CD4-positive, alpha-beta T cell treated with Interleukin-6 at 100 ng/mL for 8 hours (primary cell): ENCODE data around the gene TBRG4.
"Not testable (repeated sequence)": the region's sequence is repeated elsewhere in the genome, so short reads cannot be mapped to it uniquely, and the experiment has no call there.

Experiments
- DNase-seq: peaks from one replicate; pipeline ENCODE4 v3.0.0-alpha.2; 2020; ENCODE audit warnings: mixed read lengths, low spot score

Gene TBRG4

DNA sequence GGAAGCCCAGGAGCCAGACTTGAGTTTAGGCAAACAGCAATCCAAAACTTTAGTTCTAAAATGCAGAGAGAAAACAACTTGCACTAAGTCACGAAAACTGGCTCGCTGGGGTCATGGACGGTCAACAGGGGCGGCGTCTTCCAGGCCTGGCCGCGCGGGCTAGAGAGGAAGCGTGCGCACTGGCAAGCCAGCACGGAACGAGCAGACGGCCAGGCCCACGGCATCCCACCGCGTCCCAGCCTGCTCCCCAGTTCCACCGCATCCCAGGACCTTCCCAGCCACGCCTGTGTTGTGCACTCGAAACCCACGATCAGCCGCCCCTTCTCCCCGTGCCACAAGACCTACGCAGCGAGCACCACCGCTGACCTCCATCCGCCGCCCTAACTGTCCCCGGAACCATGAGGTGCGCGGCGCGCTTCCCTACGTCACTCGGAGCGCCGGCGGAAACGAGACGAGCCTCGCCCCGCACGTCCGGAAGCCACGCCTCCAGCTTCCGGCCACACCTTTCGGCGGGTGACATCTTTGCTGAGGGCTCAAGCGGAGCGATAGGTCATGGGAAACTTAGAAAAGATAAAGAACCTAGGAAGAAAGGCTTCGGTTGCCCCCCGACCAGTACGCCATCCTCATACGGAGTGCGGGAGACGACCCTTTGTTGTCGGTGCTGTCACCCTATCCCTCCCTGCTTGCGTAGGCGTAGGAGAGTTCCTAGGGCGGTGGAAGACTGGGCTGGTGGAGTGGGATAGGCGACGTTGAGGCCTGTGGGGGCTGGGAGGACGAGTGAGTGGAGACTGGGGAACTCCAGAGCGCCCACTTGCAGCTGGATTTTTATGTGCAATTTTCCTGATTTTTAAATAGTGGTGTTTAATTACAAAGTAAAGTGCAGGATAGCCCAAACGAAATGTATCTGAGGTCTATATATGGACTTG is at the start of gene TBRG4:
Gene TBRG4 (minus strand): TSS at position 400 of the 926 bp plus-strand sequence. CDS start 2,460 bp downstream, outside the sequence.
- DNase-seq, result peak; percentile 92

DNA sequence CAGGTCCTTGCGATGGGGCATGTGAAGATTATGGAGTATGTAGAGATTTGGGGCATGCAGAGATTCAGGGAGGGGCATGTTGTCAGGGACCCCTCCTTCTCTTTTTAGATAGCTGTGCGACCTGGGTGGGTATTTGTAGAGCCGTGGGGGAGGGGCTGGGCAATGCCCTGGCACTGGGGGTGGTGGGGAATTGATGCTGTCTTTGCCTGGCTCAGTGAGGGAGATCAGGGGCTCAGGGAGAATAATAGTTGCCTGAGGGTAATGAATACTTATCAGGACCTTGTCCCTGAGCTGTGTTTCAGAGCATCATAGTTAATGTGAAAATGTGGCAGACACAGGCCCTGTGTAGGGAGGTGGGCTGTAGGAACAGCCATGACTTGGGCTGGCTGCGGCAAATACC is 49.6 kb upstream of the TBRG4 start:
- DNase-seq, result no peak

DNA sequence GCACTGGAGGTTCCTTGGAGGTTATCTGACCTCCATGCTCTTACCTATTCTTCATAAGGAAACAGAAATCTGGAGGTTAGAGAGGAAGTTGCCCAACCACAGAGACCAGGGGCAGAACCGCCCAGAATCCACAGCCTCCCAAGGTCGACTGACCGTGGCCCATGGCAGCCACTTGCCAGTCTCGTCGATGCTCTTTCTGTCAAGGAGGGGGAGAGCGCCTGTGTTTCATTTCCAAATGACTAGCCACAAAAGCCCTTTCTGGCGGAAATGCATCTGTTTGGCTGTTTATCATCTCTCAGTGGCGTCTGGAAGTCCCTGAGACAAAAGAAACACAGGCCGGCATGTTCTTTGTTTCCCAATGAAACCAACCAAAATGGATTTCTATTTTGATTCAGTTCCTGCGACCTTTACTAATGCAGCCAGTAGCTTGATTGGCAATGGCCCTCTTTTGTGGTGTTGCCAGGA is 49.0 kb upstream of the TBRG4 start:
- no peak for DNase-seq

DNA sequence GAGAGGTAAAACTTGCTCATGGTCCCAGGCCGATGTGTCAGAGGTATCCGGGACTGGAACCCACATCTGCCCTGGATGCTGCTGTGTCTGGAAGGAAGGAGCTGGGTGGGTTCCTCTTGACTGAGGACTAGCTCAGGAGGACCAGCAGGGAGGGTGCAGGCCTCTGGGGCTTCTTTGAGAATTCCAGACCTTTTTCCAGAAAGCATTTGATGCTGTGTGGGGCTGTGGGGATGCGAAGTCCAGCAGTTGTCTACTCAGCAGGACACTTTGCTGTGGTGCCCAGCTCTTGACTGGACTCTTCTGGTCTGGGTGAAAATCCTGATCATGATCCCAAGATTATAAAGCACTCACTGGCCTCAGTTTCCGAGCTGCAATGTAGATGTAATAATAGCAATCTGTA is 47.8 kb upstream of the TBRG4 start:
- no peak for DNase-seq

DNA sequence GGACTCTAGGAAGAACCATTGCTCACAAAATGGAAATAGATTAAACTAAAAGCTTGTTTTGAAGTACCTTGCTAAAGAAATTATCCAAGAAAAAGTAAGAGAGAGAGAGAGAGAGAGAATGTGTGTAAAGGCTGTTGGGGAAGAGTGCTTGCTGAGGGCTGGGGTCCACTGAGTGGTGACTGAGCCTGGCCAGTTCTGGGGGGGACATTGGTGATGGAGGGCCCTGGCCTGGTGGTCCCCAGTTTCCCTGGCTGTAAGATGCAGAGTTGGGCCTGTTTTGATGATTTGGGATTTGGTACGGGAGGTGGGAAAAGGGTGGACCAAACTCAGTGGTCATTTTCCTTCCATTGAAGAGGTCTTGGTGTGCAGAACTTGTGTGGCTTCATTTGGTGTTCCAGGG is 47.0 kb upstream of the TBRG4 start:
- DNase-seq, result no peak

DNA sequence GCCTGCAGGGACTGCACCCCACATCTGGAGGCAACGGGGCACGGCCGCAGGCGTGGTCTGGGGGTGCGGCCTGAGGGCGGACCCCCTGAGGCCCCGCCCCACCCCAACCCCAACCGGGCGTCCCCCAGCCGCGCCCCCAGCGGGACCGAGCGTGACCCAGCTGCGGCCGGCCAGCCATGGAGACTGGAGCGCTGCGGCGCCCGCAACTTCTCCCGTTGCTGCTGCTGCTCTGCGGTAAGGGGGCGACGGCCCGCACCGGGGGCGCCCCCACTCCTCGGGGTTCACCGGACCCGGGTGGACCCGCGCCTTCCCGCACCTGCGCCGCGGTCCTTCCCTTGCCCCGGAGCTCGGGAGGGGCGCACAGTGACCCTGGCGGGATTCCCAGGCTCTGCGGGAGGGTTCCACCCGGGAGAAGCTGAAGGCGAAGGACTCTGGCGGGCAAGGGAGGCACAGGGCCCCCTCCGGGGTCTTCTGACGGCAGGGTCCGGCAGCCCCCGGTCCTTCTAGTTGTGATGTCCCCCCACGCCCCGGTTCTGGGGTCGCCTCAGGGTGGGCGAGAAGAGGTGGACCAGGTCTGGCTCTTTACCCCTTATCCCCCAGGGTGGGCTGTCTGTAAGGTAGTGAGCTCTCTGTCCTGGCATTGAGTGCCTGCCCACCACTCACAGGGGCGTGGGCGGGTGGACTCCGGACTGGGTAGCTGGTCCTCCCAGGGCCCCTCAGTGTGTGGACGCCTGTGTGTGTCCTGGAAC is 46.3 kb upstream of the TBRG4 start, which contains the start of gene RAMP3:
Gene RAMP3 (plus strand): TSS at position 139 of the 749 bp plus-strand sequence. CDS start 38 bp downstream, at position 177.
- DNase-seq, result no peak

DNA sequence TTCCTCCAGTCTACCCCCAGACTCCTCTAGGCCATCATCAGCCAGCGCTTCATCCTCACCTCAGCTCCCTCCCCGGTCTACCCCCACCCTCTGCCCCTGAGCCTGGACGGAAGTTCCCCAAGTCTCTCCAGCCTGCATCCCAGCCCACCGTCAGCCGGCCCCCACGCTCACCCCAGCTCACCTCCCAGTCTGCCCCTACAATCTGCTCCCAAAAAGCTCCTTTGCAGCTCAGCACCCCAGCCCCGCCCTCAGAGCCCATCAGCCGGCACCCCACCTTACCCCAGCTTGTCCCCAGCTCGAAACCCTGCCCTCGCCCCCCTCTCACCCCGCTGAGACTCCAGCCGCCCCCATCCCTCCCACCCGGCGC is 45.8 kb upstream of the TBRG4 start:
- DNase-seq, result no peak

DNA sequence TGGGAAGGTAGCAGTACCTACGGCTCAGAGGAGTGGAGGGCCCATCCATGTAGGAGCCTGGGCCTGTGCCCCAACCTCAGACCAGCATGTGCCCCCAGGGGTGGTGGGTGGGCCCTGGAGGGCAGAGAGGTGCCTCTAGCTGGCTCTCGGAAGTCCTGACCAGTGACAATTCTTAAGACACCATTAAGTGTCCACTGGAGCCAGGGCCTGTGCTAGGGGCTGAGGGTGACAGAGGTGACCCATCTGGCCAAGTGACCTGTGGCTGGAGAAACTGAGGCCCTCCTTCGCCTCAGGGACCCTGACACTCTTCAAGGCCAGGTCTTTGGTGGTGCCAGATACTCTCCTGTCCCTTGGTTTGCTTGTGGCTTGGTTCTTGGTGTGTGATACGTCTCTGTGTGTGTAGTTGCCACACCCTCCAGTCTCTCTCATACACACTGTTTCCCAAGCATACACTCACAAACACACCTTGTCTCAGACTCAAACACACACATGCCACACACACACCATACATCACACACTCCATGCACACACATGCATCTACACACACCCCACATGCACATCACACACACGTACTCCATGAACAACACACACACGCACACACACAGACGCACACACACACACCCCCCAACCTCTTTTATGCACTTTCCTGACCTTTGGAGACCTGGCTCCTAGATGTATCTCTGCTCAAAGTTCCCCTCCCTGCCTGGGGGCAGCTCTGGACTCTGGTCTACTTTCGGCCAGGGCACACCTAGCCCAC is 45.2 kb upstream of the TBRG4 start:
- no peak for DNase-seq

DNA sequence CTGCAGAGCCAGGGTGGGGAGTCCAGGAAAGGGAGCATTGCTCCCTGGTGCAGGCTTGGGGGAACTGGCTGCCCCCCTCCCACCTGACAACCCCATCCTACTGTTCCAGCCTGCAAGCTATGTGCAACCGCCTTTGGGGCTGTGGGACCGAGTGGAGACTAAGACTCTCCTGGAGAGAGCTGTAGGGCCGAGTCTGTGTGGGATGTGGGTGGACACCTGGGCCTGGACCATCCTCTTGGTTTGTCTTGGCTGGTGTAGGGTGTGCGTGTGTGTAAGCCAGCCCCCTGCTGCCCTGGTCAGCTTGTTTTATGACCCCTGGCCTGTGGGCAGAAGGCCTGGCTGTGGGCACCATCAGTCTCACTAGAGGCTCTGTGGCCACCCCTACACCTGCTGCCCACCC is 44.4 kb upstream of the TBRG4 start:
- no peak for DNase-seq

DNA sequence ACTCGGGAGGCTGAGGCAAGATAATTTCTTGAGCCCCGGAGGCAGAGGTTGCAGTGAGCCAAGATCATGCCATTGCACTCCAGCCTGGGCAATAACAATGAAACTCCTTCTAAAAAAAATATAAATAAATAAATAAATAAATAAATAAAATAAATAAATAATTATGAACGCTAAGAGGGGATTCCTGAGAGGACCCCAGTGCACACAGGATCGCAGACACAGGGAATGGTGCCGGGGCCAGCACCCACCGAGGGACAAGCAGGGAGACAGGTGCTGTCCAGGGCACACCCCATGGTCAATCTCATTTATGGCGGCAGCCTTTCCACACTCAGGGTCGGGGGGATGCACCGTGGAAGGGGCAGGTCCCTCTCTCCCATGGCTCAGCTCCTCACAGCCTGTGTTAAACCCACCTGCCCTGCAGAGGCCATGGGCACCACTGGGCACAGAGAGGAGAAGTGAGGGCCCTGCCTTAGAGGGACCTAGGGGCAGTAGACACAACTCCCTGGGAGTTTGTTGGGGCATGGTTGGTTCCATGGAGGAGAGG is 43.9 kb upstream of the TBRG4 start:
- no peak for DNase-seq

DNA sequence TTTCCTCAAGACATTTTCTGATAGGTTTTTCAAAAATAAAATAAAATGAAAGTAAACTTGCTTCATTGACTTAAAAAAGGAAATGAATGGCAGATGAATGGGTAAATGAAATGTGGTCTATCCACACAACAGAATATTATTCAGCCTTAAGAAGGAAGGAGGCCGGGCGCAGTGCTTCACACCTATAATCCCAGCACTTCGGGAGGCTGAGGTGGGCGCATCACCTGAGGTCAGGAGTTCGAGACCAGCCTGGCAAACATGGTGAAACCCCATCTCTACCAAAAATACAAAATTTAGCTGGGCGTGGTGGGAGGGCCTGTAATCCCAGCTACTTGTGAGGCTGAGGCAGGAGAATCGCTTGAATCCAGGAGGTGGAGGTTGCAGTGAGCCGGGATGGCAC is 42.4 kb upstream of the TBRG4 start:
- DNase-seq, result not testable (repeated sequence)

DNA sequence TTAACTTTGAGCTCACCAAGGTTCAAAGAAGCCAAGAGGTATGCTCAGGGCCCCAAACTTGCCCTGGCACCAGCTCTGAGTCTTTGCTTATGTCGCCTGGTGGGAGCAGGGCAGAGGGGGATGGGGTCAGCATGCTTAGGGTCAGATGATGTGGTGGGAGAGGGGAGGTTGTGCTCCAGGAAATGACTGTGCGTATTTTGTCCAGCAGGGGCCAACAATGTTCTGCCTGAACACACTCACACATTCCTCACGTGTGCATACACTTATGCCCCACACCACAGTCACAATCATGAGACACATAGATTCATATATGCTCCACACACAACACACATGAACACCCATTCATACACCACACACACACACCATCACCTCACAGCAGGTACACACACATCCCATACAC is 41.7 kb upstream of the TBRG4 start:
- DNase-seq, result no peak

DNA sequence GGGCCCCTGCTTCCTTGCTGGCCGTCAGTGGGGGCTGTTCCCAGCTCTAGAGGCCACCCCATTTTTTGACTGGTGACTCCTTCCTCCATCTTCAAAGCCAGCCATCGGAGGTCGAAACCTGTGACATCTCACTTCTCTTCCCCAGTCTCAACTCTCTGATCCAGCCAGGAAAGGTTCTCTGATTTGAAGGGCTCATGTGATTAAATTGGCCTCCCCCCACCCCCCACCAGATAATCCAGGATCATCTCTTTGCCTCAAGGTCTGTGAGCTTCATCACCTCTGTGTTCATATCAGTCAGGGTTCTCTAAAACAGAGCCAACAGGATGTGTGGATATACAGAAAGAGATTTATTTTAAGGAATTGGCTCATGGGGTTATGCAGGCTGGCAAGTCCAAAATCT is 40.5 kb upstream of the TBRG4 start:
- no peak for DNase-seq

DNA sequence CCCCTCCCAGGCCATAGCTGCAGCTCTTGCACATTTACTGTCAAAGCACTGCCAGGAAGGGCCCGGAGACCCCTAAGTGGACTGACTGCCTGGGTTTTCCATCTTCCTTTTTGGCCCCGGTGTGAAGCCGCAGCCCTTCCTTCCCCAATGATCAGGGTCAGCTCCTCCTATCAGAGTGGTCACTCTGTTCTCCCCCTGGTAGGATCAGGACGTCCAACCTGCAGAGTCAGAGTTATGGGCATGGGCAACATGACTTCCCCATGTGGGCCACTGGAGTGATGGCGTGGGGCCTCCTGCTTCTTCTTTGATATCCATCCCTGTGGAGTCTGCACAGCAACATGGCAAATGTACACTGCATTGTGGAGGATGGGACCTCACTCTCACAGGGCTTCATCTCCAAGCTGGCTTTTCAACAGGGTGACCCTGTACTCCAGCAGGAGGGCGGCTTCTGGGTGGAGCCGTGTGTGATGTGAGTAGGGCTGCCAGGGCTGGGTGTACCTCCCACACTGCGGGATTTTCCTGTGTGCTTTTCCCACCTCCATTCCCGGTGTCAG is 39.7 kb upstream of the TBRG4 start:
- no peak for DNase-seq

DNA sequence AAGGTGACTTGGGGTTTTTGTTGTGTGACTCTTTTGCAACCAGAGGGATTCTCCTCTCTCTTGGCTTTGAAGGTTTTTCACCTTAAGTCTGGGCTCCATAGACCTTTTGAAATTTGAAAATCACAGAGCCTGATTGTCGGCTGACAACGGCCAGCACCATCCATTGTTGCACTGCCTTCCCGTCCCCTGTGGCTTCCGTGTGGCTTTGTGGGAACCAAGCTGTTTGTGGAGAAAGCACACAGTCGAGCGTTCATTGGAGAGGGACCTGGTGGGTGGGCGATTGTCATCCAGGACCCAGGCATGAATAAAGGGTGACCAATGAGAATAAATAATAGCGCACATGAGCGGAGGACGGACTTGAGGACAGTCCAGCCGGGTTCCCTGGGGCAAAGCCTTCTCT is 38.7 kb upstream of the TBRG4 start:
- no peak for DNase-seq

DNA sequence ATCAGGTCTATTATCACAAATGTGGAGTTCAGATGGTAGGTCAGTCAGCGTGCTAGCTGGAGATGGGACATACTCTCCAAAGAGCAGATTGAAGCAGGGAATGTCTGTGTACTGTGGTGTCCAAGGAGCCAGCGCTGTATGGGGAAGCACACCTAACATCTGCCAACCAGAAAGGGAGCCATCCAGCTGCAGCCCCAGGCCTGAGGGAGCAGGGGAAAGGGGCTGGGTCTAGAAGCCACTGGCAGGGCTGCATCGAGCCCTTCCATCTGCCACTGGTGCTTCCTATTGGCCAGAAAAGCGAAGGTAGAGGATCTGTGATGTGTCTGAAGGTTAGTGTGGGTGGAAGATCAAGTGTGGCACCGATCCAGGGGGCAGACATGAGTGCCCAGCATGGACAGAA is 38.1 kb upstream of the TBRG4 start:
- DNase-seq, result no peak

DNA sequence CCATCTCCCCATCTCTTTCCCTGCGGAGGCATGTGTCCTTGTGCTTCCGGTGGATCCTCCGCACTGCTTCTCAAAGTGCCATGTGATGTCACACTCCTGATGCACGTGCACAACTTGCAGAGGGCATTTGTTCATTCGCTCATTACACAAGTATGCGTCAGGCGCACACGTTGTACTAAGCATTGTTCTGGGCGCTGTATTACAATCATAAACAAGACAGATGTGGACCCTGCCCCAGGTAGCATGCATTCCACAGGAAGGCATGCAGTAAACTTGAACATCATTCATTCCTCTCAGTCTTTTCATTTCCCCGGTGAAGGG is 37.1 kb upstream of the TBRG4 start:
- DNase-seq, result no peak

DNA sequence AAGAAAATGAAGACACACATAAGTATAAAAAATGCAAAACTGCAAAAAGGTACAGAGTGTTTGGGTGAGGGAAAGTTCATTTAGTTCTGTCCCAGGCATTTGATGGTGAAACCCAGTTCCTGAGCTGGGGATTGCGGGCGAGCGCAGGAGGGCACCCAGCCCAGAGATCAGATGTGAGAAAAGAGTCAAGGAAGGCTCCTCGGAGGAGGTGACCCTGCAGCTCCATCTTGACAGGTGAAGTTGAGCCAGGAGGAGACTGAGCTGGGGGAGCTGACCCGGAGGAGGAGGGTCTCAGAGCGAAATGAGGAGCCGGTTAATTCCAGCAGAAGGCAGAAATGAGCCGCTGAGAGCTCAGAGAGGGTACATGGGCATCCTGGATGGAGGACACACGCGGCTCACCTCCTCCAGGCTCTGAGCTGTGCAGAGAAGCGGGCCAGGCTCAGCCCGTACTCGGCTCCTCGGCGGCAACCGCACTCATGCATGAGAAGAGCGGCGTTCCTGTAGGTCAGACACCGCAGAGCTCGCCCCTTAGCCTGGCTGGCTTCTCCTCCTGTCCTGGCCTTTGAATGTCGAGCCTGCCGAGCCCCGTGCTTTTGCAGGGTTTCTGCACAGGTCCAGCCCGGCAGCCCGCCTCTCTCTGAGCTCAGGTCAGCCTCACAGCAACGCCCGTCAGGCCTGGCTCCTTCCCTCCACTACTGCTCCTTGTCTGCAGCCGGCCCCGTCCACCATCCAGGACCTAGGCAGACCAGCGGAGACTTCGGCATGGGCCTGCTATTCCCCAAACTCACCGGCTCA is 36.6 kb upstream of the TBRG4 start:
- DNase-seq, result no peak

DNA sequence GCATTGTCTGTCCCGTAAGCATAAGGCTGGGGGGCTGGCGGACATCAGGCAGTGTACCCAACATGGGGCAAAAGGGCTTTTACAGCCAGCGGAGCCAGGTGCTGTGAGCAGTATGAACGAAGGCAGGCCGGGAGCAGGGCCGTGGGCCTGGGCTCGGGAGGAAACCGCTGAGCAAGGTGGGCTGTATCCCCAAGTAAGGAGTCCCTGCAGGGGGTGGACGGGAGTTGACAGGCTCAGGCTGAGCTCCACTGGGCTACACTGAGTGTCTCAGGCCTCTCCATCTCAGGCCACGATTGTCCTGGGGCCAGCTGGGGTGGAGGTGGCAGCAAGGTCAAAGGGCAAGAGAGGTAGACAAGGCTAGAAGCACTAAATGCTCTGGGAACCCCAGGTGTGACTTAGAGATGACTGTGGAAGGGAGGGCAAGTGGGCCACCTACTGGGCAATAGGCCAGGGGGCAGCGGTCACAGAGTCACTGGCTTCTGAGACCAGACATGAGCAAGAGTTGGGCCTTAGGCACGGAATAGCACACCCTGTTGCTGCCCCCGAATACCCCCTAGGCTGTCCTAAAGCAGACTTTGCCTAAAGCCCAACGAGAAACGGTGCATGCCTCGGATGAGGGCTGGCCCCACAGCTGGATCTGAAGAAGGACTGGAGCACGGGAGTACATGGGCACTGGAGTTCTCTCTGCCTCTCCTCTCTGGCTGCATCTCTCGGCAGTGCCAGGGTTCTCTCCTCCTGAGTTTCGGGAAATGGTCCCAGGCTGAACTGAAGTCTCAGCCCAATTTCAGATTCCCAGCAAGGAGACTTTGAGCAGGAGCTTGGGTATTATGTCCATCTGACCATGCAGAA is 35.3 kb upstream of the TBRG4 start:
- no peak for DNase-seq

DNA sequence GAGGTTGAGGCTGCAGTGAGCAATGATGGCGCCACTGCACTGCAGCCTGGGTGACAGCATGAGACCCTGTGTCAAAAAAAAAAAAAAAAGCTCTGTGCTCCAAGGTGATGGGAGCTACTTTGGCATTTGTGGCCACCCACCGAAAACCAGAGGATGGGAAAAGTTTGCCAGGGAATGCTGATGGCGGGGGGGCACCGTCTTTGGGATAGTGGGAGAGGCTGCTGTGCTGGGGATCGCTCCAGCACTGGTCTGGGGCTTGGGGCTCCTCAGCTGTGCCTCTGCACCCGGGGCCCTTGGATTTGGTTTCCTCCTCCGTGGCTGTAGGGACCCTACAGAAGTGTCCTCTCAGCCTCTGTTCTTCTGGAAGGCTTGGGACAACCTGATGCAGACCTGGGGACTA is 34.4 kb upstream of the TBRG4 start:
- no peak for DNase-seq
